Heart right ventricle (tissue), 16 donors: ENCODE measurements around the gene PFDN6. TPM values are rescaled to one million over a fixed set of nuclear protein-coding genes. Genes with fewer than 3 reads are reported as not detected.

Experiments used
- ATAC-seq, 8 donors: fragments of 200-7000 bp; cut with Tn5 transposase; one replicate each; pipeline ENCODE4 v1.9.1; 2020; ENCODE audit warnings: mild to moderate bottlenecking in 8 of 8, moderate library complexity in 8 of 8, moderate number of reproducible peaks in 1 of 8
- DNase-seq, 2 donors: peaks; one replicate each; pipeline ENCODE4 v3.0.0-alpha.2; 2020
- H3K27ac ChIP-seq, 10 donors: fragments of 200-600 bp; sonication (generic) in 2 of 10; one replicate each; pipeline versions ENCODE4 v1.5.0 to v1.8.0; 2020 to 2022; ENCODE audit warnings: mild to moderate bottlenecking in 3 of 10
- H3K27me3 ChIP-seq, 7 donors: fragments of 200-600 bp; one replicate each; pipeline ENCODE4 v1.8.0; 2021 to 2022; ENCODE audit warnings: mild to moderate bottlenecking in 2 of 7
- H3K36me3 ChIP-seq, 9 donors: fragments of 200-600 bp; sonication (generic) in 1 of 9; one replicate each; pipeline versions ENCODE4 v1.5.0 to v1.8.0; 2020 to 2022; ENCODE audit warnings: mild to moderate bottlenecking in 2 of 9
- H3K4me1 ChIP-seq, 9 donors: fragments of 200-600 bp; sonication (generic) in 1 of 9; one replicate each; pipeline versions ENCODE4 v1.5.0 to v1.8.0; 2020 to 2022; ENCODE audit warnings: mild to moderate bottlenecking in 4 of 9
- H3K4me3 ChIP-seq, 10 donors: fragments of 200-600 bp; sonication (generic) in 2 of 10; one replicate each; pipeline versions ENCODE4 v1.5.0 to v1.8.0; 2020 to 2022; ENCODE audit warnings: mild to moderate bottlenecking in 7 of 10, moderate library complexity in 2 of 10
- H3K9me3 ChIP-seq, 11 donors: fragments of 200-600 bp in 10 of 11; sonication (generic) in 2 of 11; one replicate each; pipeline versions ENCODE4 v1.5.0 to v1.8.0; 2013 to 2022; ENCODE audit warnings: mild to moderate bottlenecking in 2 of 11, control low read depth in 1 of 11, moderate library complexity in 1 of 11
- WGBS, 2 donors: extraction: QIAGEN DNeasy Blood & Tissue Kit; methylation state at CpG; one replicate each; pipeline ENCODE4 v1.1.7; 2013; ENCODE audit warnings: inconsistent platforms in 1 of 2; 5-methylcytosine and 5-hydroxymethylcytosine counted together
- intact Hi-C, 10 donors: fragments of 100-400 bp; cut with DNase I; formaldehyde crosslinking; loops; one replicate each; pipeline versions ENCODE4 v1.11.1 to v1.14.2; 2022
- polyA plus RNA-seq, 2 donors: library from polyadenylated mRNA; stranded (reverse); fragments of 200-250 nt; gene quantifications; one replicate each; pipeline ENCODE4 v1.2.3, GENCODE V29; 2013
- total RNA-seq, 10 donors: library from RNA; stranded (reverse); fragmentation: NEBNext Ultra II Directional in 3 of 10; extraction: Animal tissue kit (Norgen Biotek cat#: 25700) in 3 of 10; gene quantifications; one replicate each; pipeline versions ENCODE4 v1.2.1 to v1.2.4, GENCODE V29; 2021 to 2023
- TF ChIP-seq, protein P1 (sequence below), 9 donors: fragments of 200-600 bp; sonication (generic) in 2 of 9; IDR thresholded peaks; one replicate each; pipeline versions ENCODE4 v1.5.0 to v1.8.0; 2021 to 2022; ENCODE audit warnings: antibody characterized with exemption in 9 of 9, mild to moderate bottlenecking in 5 of 9, moderate library complexity in 1 of 9
- donor health status: Arrhythmogenic right ventricular cardiomyopathy.
- donor health status: ischemic (EF 13 %, LVEDD 7.1; RV severe dilation, severe dysfunction).
- donor health status: healthy with polysubstance abuse.
- donor health status: DM: no; HTN: yes; CAD: no.
- donor health status: DM: no; HTN: no; CAD: no.
- donor health status: ischemic (EF 25% LVEDD 6.9; RV normal size, moderate dysfunction).
- donor health status: ischemic (EF 25% LVEDD 5.7; RV mildly dilated, moderate dysfunction).
- donor health status: healthy.
- donor health status: DM: yes; HTN: yes; CAD: no.
- donor health status: Ischemic cardiomyopathy.
- donor health status: ischemic (EF 35%, LVEDD 5.7; RV mildly dilated, moderate dysfunction).
- donor health status: nonischemic (EF 11% LVEDD 7.7; RV severe dilation, severe dysfunction).
- donor health status: DM: yes; HTN: yes; CAD: no.
- donor health status: PGD.
- donor health status: ischemic (EF 29% LVEDD 5.4; RV normal size, mild dysfunction).
- donor health status: nonischemic (EF 23%, LVEDD 6.1; RV moderate dilation, normal function).

Gene PFDN6
- total and polyA plus RNA-seq, 12 donors = 31.7 to 448 (median 43.4) TPM

DNA sequence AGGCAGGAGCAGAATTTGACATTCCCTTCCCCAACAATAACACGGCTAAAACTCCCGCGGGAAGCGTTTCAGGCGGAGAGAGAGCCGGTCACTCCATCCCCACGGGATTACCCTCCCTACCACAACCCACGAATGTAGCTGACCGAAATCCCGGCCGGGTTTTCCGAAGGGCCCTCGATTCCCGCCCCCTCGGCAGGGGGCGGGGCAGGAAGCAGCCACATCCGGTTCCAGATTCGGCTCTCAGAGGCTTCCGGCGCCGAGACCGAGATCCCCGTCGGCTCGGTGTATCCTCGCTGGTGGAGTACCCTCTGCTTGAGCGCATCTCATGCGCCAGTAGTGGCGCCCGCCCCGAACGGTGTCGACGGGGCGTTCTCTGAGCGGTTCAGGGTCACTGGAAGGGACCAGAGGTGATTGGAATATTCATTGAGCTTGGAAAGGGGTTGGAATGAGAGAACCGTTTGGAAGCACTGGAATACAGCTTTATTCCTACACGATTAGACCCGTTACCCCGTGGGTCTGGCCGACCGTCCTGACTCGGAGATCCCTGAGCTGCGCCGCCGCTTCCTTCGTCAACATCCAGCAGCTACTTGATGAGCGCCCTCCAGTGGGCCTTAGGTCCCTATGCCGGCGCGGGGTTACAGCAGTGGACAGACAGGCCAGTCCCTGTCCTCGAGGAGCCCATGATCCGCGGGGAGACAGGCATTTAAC, 10.0 kb downstream of the PFDN6 start:
- peak; percentile 76 to 90 (median 84) for ATAC-seq
- peak; percentile 93 to 95 for DNase-seq
- H3K27ac ChIP-seq = peak overlapping the region; percentile 85 to 99 (median 98)
- peaks cover 11 to 41% (median 37%) of the 10 kb centered on the region in 9 donors for H3K4me1 ChIP-seq
- no peaks in the 10 kb centered on the region for H3K9me3 ChIP-seq
- peak overlapping the region; percentile 65 to 97 (median 80) for H3K4me3 ChIP-seq
- H3K36me3 ChIP-seq = peaks cover 0 to 67% (median 20%) of the 10 kb centered on the region in 9 donors
- H3K27me3 ChIP-seq = no peaks in the 10 kb centered on the region
- intact Hi-C loops = loop anchor here in 5 of 10 donors (1.0 to 2.0 kb wide), 4 partner anchors 13 to 51 kb away; partner anchors contain the start of genes ZBTB22 (in 2 of the 5) and VPS52 (in 1 of the 5)
- TF ChIP-seq, protein P1, sequence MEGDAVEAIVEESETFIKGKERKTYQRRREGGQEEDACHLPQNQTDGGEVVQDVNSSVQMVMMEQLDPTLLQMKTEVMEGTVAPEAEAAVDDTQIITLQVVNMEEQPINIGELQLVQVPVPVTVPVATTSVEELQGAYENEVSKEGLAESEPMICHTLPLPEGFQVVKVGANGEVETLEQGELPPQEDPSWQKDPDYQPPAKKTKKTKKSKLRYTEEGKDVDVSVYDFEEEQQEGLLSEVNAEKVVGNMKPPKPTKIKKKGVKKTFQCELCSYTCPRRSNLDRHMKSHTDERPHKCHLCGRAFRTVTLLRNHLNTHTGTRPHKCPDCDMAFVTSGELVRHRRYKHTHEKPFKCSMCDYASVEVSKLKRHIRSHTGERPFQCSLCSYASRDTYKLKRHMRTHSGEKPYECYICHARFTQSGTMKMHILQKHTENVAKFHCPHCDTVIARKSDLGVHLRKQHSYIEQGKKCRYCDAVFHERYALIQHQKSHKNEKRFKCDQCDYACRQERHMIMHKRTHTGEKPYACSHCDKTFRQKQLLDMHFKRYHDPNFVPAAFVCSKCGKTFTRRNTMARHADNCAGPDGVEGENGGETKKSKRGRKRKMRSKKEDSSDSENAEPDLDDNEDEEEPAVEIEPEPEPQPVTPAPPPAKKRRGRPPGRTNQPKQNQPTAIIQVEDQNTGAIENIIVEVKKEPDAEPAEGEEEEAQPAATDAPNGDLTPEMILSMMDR (IDR thresholded peaks at IDR 0.05) = peak; percentile 55 to 90 (median 80)
- WGBS, 2 donors = 1% methylated on average over 54 of the region's 54 CpGs

DNA sequence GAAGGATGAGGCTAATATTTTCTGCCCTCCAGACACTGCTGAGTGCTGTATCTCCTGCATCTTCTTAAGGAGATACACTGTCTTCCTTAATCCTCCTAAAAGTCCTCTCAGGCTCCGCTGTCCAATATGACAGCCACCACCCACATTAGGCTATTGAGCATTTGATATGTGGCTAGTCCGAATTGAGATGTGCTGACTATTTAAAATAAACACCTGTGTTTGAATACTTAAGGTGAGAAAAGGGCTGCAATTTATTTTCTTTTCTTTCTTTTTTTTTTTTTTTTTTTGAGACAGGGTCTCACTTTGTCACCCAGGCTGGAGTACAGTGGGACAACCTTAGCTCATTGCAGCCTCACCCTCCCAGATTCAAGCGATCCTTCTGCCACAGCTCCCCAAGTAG, 12.5 kb downstream of the PFDN6 start:
- DNase-seq (no peak), ATAC-seq (no peak)
- Histone ChIP-seq H3K4me1 (peaks cover 11 to 58% (median 36%) of the 10 kb centered on the region in 9 donors), H3K4me3 (no peak overlapping the region), H3K9me3 (no peaks in the 10 kb centered on the region), H3K36me3 (peaks cover 0 to 67% (median 16%) of the 10 kb centered on the region in 9 donors), H3K27ac (no peak overlapping the region), H3K27me3 (no peaks in the 10 kb centered on the region)
- 92 to 94% methylated on average over 3 of the region's 3 CpGs for WGBS, 2 donors
- intact Hi-C loops = no loop called here
- TF ChIP-seq, protein P1 (IDR thresholded peaks at IDR 0.05) = no peak

DNA sequence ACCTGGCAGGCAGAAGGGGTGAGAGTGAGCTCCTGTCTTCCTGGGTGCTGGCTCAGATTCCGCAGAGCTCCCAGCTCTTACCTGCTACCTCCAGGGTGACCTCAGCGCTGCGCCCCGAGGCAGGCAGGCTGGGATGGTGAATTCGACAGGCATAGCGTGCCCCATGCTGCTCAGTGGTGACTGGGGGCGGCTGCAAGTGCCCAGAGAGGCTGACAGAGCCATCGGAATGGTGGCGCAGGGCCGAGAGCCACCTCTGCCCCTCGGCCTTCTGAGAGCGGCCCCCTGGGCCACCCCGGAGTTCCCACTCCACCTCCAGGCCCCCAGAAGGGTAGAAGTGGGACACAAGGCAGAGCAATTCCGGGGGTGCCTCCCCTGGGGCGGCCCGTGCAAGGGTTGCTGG, 14.8 kb downstream of the PFDN6 start:
- Histone ChIP-seq H3K27ac (no peak overlapping the region), H3K4me1 (peaks cover 3 to 46% (median 22%) of the 10 kb centered on the region in 9 donors), H3K36me3 (peaks cover 0 to 88% (median 16%) of the 10 kb centered on the region in 9 donors), H3K4me3 (no peak overlapping the region), H3K9me3 (no peaks in the 10 kb centered on the region), H3K27me3 (no peaks in the 10 kb centered on the region)
- WGBS, 2 donors = 88 to 89% methylated on average over 16 of the region's 16 CpGs
- TF ChIP-seq, protein P1 (IDR thresholded peaks at IDR 0.05) = no peak
- ATAC-seq (no peak), DNase-seq (no peak)
- intact Hi-C loops = no loop called here

DNA sequence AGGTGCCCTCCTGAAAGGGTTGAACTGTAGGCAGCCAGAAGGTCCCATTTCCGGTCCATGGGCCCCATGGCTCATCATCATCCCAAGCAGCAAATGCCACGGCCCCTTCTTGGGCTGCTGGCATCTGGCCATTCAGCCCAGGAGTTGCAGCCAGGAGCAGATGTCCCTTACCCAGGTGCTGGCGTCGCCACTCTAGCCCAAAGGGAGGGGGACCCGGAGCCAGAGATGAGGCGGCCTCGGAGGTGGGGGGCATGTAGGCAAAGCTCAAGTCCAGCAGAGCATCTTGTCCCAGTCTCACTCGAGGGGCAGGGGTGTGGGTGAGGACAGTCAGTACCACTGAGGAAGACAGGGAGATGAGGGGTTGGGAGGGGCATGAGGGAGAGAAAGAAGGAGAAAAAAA, 15.7 kb downstream of the PFDN6 start:
- H3K36me3 ChIP-seq = peaks cover 0 to 96% (median 16%) of the 10 kb centered on the region in 9 donors
- no peak overlapping the region for H3K27ac ChIP-seq
- no peak overlapping the region for H3K4me3 ChIP-seq
- 77 to 85% methylated on average over 8 of the region's 8 CpGs for WGBS, 2 donors
- no peak for ATAC-seq
- peaks cover 3 to 44% (median 19%) of the 10 kb centered on the region in 9 donors for H3K4me1 ChIP-seq
- H3K9me3 ChIP-seq = no peaks in the 10 kb centered on the region
- no peaks in the 10 kb centered on the region for H3K27me3 ChIP-seq
- TF ChIP-seq, protein P1 (IDR thresholded peaks at IDR 0.05) = no peak
- DNase-seq = no peak
- intact Hi-C loops = no loop called here
